ENCODE data around the gene ZNF594.
"Not testable (repeated sequence)": the region's sequence is repeated elsewhere in the genome, so short reads cannot be mapped to it uniquely, and the experiment has no call there.

The ZNF594 gene

DNA sequence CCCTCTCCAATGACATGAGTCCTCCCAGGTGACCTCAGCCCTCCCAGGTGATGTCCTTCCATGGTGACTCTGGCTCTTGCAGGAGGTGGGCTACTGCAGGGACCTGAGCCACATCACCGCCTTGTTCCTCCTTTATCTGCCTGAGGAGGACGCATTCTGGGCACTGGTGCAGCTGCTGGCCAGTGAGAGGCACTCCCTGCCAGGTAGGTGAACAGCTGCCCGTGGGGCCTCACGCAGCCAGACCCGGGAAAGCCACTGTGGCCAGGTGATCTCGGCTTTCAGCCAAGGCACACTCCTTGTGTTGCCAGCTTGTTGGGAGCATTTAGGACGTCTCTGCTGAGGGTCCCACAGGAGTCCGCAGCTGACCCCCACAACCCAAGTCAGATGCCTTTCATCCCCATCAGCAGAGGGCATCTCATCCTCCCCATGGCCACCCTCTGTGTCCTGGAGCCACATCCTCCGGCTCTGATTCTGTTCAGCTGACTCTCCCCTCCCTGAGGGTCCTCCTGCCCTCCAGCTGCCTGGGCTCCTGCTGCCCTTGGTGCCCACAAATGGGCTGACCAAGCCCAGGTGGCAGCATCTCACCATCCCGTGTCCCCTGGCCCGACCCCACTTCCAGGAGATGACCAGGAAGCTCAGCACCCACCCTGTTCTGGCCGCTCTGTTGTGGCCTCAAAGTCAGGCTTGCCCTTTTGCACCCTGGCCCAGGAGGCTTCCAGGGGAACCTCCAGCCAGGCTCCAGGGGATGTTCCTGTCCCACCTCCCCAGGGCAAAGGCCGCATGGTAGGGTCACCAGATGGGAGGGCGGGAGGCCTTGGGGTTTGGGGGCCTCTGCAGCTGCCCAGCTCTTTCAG is 55.7 kb downstream of the ZNF594 start:
- no peak for DNase-seq

DNA sequence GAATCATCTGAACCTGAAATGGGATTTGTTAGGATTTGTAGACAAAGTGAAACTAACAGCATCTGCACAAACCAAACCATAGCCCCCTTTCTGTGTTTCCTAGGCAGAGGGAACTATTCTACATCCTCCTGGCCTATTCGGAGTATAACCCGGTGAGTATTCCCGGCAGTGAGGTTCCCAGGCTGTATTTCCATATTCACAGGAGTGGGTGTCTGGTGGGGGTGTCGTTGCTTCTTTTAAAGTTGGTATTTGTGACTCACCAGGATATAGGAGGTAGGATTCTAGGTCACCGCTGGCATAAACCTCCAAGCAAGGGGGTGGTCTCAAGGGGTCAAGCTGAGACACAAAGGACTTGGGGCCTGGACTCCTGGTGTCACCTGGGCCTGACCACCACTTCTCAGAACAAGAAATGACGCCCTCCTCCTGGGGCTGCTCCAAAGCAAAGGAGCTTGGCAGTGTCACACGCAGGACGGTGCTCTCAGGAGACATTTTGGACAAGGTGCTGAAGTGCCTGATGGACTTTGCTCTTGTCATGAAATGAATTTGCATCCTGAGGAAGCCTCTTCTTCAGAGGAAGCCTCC is 56.4 kb downstream of the ZNF594 start:
- not testable (repeated sequence) for DNase-seq

- not testable (repeated sequence) for DNase-seq
These were observed 57.1 kb downstream of the ZNF594 start for GRCh38 chr17:5134571-5134970.

DNA sequence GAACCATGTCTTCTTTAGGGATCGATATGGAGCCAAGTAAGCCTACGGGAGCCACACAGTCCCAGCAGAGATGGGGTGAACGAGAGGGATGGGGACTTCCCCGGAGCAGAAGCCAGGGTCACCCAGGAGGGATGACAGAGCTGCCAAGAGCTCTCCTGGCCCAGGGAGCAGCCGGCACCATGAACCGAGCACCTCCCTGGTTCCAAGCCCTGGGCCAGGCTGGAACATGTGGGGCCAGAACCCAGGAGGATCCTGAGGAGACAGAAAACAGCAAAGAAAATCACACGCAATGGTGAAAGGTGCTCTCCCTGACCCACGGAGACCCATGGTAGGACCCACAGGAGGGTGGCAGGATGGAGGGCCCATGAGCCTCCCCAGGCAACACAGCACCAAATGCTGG is 57.7 kb downstream of the ZNF594 start:
- DNase-seq: not testable (repeated sequence)

DNA sequence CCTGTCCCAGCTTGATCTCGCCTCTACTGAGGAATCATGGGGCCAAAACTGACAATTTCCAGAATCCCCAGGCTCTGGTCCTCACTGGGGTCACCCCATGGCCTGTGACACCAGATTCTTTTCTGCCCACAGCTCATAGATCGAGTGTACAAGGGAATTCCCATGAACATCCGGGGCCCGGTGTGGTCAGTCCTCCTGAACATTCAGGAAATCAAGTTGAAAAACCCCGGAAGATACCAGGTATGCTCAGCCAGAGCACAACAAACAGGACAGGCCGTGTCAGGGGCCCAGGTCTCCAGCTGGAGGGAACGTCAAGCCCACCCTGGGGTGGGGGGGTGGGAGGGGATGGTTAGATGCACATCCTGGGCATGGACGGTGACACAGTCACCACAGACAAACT is 58.4 kb downstream of the ZNF594 start:
- no peak for DNase-seq

GRCh38 chr17:5132503-5133225 is 59.0 kb downstream of the ZNF594 start:
- DNase-seq: not testable (repeated sequence)

DNA sequence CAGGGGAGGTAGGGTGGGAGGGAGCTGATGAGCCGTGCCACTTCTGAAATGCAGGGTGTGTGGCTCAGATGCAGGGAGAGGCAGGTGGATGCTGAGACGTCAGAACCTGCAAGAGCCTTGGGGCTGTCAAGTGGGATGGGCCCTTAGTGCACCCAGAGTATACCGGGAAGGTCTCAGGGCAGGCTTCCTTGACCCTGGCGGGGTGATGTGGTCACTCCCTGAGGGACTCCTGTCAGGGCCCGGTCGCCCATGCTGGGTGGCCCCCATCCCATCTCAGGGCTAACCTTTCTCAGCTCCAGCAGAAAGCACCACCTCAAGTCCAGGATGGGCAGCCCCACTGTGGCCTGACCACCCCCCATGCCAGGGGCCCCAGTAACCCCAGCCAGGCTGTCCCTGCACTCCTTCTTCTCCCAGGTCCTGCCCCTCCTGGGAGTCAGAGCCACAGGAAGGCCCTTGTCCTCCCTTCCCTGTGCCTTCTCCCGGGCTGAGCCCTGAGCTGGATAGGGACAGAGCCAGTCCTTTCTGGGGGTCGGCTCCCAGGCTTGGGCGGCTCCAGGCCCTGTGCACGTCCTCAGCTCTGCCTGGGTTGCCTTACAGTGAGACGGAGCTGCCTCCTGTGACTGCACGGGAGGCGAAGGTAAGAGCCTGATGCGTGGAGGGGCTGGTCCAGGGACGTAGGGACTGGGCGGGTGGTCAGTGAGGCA is 59.7 kb downstream of the ZNF594 start:
- DNase-seq: not testable (repeated sequence)

DNA sequence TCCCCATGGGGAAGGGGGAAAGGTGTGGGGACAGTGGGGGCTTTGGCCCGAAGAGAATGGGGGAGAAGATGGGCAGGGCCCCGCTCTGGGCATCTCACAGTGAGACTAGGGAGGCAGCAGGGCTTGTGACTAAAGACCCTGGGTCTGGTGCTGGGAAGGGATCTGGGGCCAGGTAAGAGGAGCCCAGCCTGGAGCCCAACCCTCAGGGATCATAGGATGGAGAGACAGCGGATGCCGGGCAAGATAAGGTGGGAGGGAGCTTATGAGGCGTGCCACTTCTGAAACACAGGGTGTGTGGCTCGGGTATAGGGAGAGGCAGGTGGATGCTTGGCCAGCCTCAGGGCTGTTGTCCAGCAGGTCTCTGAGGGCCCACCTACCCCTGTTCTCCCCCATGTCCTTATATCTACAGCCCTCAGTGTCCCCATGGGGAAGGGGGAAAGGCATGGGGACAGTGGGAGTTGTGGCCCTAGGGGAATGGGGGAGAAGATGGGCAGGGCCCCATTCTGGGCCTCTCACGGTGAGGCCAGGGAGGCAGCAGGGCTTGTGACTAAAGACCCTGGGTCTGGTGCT is 60.4 kb downstream of the ZNF594 start:
- DNase-seq: no peak

DNA sequence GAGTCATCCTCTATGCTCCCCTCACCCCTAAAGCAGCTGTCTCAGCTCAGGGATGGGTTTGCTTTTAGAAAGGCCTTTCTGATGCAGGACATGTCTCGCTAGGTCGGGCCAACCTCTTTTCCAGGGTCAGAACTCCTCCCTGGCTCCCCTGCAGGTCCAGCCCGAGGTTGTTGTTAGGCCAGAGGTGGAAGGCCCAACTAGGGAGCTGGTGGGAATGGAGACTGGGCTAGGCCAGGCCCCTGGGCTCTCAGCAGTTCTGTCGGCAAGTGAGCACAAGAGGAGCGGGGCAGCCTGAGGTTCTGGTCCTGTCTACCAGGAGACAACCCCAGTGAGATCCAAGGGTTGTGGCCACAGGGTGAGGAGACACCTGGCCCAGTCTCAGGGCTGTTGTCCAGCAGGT is 61.0 kb downstream of the ZNF594 start:
- not testable (repeated sequence) for DNase-seq

- not testable (repeated sequence) for DNase-seq
These were observed 61.4 kb downstream of the ZNF594 start for GRCh38 chr17:5130261-5130660.

DNA sequence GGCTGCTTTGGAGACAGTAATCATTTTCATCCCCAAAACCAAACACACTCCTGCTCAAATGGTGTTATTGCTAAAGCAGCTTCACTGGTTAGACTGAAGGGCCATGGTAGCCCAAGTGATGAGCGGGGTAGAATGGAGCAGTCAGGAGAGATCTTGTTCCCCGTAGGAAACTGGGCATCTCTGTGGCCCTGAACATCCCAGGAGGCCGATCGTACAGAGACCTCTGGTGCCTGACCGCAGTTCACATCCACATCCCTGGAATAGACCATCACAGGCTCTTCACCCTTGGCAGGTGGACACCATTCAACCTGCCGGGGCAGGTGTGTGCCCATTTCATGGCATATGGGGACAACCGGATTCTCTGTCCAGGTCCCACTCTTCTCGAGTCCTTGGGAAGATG is 61.9 kb downstream of the ZNF594 start:
- not testable (repeated sequence) for DNase-seq

Measured in NCI-H524 (cell line).